HL-60 (cell line): ENCODE measurements around the gene PRSS22.

Source experiments
- GABPA ChIP-seq: IDR thresholded peaks from 2 replicates; pipeline ENCODE4 v1.6.1; 2012; ENCODE audit warnings: low read depth
- POLR2AphosphoS5 ChIP-seq: IDR thresholded peaks from 2 replicates; pipeline ENCODE4 v1.6.1; 2012; ENCODE audit warnings: low read depth
- SPI1 ChIP-seq: IDR thresholded peaks from 2 replicates; pipeline ENCODE4 v1.6.1; 2012; ENCODE audit warnings: low read depth, mild to moderate bottlenecking, borderline replicate concordance
- TF ChIP-seq, protein P1 (sequence below): IDR thresholded peaks from one replicate; pipeline ENCODE4 v1.5.1; 2011; ENCODE audit warnings: low read length, control low read depth, inconsistent platforms; ENCODE audit not compliant: insufficient read depth
- TF ChIP-seq, protein P2 (sequence below): IDR thresholded peaks from 2 replicates; pipeline ENCODE4 v1.6.1; 2012; ENCODE audit warnings: low read depth; ENCODE audit not compliant: insufficient replicate concordance

DNA sequence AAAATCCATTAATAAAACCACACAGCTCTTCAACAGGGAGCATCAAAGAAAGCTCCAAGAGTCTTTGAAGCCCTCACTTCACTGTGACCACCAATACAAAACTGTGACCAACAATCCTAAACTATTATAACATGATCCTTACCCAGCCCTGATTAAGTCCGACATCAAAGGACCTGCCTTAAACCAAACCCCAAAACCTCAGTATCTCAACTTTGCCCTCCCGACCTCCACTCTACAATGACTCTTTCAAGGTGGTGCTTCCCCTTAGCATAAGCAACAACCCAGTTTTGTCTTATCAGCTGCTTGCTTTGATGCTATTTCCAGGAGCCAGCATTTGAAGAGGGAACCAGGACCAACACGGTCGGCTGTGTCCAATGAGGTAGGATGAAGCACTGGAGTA is 8.5 kb upstream of the PRSS22 start:
- TF ChIP-seq POLR2AphosphoS5 (no peak), GABPA (no peak), SPI1 (no peak)
- TF ChIP-seq, protein P1, sequence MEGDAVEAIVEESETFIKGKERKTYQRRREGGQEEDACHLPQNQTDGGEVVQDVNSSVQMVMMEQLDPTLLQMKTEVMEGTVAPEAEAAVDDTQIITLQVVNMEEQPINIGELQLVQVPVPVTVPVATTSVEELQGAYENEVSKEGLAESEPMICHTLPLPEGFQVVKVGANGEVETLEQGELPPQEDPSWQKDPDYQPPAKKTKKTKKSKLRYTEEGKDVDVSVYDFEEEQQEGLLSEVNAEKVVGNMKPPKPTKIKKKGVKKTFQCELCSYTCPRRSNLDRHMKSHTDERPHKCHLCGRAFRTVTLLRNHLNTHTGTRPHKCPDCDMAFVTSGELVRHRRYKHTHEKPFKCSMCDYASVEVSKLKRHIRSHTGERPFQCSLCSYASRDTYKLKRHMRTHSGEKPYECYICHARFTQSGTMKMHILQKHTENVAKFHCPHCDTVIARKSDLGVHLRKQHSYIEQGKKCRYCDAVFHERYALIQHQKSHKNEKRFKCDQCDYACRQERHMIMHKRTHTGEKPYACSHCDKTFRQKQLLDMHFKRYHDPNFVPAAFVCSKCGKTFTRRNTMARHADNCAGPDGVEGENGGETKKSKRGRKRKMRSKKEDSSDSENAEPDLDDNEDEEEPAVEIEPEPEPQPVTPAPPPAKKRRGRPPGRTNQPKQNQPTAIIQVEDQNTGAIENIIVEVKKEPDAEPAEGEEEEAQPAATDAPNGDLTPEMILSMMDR, result no peak
- TF ChIP-seq, protein P2, sequence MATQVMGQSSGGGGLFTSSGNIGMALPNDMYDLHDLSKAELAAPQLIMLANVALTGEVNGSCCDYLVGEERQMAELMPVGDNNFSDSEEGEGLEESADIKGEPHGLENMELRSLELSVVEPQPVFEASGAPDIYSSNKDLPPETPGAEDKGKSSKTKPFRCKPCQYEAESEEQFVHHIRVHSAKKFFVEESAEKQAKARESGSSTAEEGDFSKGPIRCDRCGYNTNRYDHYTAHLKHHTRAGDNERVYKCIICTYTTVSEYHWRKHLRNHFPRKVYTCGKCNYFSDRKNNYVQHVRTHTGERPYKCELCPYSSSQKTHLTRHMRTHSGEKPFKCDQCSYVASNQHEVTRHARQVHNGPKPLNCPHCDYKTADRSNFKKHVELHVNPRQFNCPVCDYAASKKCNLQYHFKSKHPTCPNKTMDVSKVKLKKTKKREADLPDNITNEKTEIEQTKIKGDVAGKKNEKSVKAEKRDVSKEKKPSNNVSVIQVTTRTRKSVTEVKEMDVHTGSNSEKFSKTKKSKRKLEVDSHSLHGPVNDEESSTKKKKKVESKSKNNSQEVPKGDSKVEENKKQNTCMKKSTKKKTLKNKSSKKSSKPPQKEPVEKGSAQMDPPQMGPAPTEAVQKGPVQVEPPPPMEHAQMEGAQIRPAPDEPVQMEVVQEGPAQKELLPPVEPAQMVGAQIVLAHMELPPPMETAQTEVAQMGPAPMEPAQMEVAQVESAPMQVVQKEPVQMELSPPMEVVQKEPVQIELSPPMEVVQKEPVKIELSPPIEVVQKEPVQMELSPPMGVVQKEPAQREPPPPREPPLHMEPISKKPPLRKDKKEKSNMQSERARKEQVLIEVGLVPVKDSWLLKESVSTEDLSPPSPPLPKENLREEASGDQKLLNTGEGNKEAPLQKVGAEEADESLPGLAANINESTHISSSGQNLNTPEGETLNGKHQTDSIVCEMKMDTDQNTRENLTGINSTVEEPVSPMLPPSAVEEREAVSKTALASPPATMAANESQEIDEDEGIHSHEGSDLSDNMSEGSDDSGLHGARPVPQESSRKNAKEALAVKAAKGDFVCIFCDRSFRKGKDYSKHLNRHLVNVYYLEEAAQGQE, result no peak
